Measurements from ENCODE around the gene NXNL2. TPM values are rescaled to one million over a fixed set of nuclear protein-coding genes. Genes with fewer than 3 reads are reported as not detected.
A peak's percentile ranks its signal among the peaks of the same experiment; 100 is the strongest.

The NXNL2 gene
- total RNA-seq, 1 experiment from 2014 or later: 6.9 TPM

DNA sequence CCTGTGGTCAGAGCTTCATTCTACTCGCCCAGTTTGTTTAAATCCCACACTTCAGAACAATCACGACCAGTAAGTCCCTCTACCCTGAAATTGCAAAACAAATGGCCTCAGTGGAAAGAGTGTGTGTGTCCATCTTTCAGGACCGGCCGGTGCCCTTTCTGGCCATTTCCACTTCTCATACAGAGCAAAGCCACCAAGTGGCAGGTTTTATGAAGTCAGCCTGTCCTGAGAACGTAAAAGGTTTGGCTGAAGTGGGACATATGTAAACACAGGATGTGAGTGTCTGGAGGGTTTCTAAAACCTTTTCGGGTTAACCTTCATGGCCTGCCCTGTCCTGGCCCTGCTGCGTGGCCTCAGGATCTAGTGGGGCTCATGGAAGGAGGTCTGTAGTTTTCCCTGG is 24.7 kb downstream of the NXNL2 start:
- no peak for DNase-seq (ENCODE audit: low read depth)
- in situ Hi-C loops (cut with HindIII; ENCODE audit: low pct_unique_long_range_greater_than_20kb, low sequenced_read_pairs): no loop called here

DNA sequence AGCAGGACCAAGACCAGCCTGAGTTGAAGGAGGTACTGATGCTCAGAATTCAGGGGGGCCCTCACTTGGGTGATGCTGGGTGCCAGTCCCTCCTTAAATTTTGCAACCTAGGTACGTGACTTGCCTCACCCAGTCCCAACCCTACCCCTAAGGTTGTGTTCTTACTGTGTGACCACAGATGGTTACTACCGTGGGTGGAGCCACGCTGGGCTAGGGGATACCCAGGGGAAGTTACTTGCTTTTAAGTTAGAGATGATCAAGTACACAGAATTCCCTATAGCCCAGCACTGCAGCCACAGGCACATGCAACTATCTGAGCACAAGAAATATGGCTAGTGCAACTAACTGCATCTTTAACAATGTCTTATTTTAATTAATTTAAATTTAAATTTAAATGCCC is 32.9 kb downstream of the NXNL2 start:
- no peak for DNase-seq (ENCODE audit: low read depth)
- in situ Hi-C loops (cut with HindIII; ENCODE audit: low pct_unique_long_range_greater_than_20kb, low sequenced_read_pairs): no loop called here

DNA sequence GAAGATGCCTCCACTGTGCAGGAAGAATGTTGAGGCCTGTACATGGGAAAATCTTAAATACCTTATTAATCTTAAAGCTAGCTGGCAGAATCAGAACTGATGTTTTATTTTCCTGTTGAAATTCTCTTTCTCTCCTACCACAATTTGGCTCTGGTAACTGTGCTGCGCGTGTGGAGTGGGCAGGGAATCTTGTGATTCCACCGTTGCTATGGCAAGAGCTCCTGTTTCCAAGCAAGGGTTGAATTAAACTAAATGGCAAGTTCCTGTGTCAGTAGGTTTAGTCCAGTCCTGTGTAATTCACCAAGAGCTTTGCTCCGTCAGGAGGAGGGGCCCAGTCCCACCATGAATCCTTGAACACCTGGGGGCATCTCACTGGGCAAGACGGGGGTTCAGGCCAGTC is 36.4 kb downstream of the NXNL2 start:
- in situ Hi-C loops (cut with HindIII; ENCODE audit: low pct_unique_long_range_greater_than_20kb, low sequenced_read_pairs): no loop called here
- no peak for DNase-seq (ENCODE audit: low read depth)

DNA sequence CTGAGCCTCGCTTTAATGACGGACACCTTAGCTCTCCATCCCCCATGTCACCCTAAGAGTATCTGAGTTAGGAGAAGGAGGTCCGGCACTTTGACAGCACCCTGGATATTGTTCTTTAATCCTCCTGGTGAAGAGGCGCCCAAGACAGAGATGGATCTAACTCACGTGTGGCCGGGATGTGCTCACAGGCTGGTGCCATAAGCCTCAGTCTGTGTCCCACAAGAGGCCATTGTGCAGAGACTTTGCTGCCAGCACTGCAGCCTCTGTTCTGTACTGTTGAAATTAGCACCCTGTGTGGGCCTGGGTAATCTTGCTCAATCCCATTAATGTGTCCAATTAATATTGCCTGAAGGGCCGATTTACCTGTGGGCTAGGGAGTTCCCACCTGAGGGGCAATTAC is 37.7 kb downstream of the NXNL2 start:
- no peak for DNase-seq (ENCODE audit: low read depth)
- in situ Hi-C loops (cut with HindIII; ENCODE audit: low pct_unique_long_range_greater_than_20kb, low sequenced_read_pairs): no loop called here

DNA sequence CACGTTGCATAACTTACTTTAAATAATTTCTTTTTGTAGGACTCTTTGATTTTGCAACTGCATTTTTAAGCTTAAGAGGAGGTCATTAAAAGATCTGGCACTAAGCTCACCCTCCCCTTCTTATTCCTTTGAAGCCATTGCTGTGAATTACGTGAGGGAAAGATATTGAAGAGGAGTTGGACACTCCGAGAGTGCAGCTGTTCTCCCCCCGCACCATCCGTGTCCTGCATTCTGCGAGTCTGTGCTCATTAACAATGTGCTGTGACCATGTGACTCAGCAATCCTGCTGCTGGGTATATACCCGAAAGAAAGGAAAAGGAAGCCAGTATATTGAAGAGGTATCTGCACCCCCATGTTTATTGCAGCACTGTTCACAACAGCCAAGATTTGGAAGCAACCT is 40.0 kb downstream of the NXNL2 start:
- in situ Hi-C loops (cut with HindIII; ENCODE audit: low pct_unique_long_range_greater_than_20kb, low sequenced_read_pairs): no loop called here
- no peak for DNase-seq (ENCODE audit: low read depth)

DNA sequence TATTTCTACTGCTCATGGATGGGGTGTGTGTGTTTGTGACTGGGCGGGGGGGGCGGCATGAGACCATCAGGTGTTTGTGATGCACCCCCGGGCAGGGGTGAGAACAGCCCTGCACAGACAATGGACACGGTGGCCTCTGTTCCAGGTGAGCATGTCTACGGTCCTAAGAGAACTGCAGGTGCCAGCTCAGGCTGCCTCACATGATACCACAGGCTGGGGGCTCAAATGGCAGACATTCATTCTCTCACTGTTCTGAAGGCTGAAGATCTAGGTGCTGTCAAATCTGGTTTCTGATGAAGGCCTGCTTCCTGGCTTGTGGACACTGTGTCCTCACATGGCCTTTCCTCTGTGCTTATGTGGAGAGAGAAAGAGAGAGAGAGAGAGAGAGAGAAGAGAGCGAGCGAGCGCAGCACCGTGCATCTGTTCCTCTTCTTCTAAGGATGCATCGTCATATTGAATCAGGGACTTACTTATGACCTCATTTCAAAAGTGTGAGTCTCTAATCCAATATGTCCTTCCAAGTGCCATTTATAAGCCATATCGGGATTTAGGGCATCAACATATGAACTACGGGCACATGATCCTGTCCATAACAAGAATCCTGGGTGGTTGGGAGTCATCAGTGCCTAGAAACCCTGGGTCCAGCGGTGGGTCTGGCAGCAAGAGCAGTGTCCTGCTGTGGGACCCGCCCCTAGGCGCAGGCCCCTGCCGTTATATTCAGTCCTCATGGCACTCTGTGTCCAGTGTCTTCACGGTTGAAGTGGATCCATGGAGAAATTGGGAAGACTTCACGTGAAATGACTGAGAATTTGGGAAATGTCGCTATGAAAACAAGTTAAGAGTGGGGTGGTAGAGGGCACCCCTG is 42.5 kb downstream of the NXNL2 start:
- in situ Hi-C loops (cut with HindIII; ENCODE audit: low pct_unique_long_range_greater_than_20kb, low sequenced_read_pairs): no loop called here
- no peak for DNase-seq (ENCODE audit: low read depth)

DNA sequence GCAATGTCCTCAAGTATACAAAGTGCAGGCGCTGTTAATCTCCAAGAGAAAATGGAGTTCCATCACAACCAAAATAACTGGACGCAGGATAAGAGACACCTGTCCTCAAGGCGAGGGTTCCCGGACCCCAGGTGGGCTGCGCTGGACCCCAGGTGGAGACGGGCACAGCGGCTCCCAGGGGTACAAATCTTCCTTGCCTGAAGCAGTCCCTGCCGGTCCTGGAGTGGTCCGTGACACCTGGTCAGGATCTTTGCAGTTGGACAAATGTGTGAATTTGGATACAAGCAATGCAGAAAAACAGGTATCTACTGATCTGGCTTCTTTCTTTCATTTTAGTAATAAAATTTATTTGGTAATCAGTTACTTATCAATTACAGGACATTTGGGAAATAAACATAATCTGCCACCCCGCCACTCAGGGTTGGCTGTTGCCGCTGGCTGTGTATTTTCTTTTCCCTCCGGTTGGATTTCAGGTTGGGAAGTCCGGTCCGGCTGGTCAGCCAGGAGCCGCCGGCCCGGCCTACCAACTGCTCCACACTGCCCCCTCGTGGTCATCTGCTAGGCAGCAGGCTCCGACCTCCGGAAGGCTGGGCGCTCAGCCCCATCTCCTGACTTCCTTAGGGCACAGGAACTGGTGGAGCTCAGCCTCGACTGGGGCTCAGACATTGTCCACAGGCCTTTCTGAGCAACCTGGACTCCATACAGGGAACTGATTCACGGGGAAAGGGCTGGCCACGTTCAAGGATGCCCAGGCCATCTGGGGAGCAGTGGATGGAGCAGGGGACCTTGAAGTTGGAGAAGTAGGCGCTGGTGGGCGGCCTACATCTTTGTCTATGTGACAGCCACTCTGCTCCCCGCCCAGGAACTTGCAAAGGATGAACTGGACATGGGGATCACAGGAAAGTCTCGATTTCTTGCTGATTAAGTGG is 43.4 kb downstream of the NXNL2 start:
- in situ Hi-C loops (cut with HindIII; ENCODE audit: low pct_unique_long_range_greater_than_20kb, low sequenced_read_pairs): no loop called here
- DNase-seq (ENCODE audit: low read depth): peak; percentile 62

DNA sequence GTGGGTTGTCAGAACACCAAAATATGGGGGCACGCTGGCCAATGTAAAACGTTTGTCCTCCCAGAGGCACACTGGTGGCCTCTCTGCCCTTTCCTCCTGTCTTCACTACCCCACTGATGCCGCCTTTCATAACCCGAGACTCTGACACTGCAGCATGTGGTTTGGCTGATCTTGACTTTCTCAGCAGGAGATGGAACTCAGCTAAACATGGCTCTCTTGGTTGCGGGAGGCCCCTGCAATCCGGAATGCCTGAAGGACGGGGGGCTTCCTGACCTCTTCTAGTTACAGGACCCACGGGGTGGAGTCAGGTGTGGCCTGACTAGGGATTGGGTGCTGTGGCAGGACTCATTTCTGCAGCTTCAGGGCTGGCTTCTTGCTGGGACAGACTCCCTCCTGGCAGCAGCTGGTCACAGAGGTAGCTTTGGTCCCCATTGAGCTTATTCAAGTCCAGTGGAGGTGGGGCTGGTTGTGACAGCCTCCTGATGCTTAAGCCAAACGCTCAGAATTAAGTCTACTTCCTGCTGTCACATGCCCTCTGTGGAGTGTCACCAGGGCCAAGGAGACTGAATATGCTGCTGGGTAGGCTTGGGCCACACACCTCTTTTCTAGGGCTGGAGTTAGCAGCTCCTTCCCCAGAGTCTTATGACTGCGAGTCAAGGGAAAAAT is 44.2 kb downstream of the NXNL2 start:
- in situ Hi-C loops (cut with HindIII; ENCODE audit: low pct_unique_long_range_greater_than_20kb, low sequenced_read_pairs): no loop called here
- no peak for DNase-seq (ENCODE audit: low read depth)

DNA sequence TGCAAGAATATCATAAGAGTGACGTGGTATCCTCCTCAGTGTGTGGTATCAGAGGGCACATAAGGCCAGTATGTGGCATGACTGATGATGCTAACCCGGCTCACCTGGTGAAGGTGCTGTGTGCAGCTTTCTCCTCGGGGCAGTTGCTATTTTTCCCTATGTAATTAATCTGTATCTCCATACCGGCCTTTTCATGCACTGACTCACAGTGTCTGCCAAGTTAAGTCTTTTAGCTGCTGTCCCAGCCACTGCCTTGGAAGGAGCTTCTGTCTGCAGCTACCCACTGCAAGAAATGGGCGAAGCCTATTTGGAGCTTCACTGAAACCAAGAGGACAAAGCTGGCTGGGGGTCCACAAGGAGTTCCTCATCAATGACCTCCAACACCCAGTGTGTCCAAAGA is 46.0 kb downstream of the NXNL2 start:
- in situ Hi-C loops (cut with HindIII; ENCODE audit: low pct_unique_long_range_greater_than_20kb, low sequenced_read_pairs): no loop called here
- DNase-seq (ENCODE audit: low read depth): no peak

DNA sequence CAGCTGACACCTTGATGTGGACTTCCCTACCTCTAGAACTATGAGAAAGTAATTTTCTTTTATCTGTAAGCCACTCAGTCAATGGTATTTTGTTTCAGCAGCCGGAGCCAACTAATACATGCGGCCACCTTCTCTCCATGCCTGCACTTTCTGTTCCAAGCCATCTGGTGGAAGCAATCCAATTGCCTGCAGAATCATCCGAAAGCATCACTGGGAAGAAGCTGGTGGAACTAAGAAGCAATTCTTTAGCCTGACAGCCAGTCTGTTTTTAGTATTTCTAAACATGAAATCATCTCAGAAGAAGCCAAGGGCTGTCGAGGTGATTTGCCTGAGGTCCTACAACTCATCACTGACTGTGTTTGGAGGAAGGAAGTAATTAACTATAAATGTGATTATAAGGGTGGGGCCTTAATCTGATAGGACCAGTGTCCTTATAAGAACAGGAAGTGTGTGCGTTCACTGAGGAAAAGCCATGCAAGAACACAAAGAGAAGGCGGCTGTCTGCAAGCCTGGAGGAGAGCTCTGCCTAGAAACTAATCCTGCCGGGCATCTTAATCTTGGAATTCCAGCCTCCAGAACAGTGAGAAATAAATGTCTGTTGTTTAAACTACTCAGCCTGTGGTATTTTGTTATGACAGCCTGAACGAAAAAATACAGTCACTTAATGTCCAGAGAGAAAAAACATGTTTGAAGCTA is 49.1 kb downstream of the NXNL2 start:
- in situ Hi-C loops (cut with HindIII; ENCODE audit: low pct_unique_long_range_greater_than_20kb, low sequenced_read_pairs): no loop called here
- DNase-seq (ENCODE audit: low read depth): no peak

DNA sequence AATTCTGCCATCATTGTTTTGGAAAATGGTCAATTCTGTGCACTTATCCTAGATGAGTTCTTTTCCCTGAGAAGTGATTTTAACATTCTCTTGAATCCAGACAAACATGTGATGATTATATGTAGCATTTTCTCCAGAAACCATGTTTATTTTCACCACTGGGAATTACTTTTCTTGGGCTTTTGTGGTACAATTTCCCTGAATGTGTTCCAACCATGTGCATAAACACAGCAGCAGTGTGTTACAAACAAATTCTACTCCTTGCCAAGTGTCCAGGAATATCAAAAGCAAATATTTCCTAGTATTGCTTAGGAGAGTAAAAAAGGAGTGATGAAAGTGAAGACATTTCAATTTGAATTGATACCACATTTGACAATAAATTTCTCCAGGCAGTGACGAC is 50.4 kb downstream of the NXNL2 start:
- in situ Hi-C loops (cut with HindIII; ENCODE audit: low pct_unique_long_range_greater_than_20kb, low sequenced_read_pairs): no loop called here
- no peak for DNase-seq (ENCODE audit: low read depth)

DNA sequence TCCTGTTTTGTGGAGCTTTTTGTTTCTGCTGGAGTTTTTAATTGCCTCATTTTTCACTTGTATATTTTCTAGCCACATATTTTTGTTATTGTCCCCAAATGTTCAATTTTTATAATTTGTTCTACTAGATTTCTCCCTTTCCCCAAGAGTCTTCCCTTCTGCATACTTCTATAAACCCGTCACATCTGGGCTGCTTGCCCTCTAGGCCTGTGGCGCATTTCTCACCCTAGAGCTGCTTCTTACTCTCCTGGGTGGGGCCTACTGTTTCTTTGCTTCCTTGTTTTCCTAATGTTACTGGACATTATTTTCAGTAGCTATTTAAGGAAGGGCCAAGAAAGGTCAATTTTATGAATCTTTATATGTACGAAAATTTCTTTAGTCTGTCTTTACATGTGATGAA is 51.5 kb downstream of the NXNL2 start:
- in situ Hi-C loops (cut with HindIII; ENCODE audit: low pct_unique_long_range_greater_than_20kb, low sequenced_read_pairs): no loop called here

DNA sequence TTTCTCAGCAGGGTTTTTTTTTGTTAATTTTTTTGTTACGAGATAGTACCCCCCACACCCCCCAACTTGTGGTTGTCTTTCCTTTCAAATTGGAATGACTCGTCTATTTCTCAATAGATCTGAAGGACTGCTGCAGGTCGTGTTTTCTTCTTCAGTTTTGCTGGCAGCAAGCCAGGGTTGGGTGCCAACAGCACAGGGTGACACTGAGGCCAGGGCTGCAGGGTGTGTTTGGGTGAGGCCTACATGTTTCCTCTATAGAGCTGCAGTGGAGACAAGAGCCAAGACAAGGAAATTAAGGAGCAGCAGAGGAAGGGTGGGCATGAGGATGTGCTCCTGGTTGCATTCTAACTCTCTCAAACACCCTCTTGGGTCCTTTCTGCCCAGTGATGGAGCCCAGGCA is 52.2 kb downstream of the NXNL2 start:
- DNase-seq (ENCODE audit: low read depth): peak; percentile 27

More for the DNA sequence above, 51.5 kb downstream of the NXNL2 start:
- DNase-seq (ENCODE audit: low read depth): no peak

DNA sequence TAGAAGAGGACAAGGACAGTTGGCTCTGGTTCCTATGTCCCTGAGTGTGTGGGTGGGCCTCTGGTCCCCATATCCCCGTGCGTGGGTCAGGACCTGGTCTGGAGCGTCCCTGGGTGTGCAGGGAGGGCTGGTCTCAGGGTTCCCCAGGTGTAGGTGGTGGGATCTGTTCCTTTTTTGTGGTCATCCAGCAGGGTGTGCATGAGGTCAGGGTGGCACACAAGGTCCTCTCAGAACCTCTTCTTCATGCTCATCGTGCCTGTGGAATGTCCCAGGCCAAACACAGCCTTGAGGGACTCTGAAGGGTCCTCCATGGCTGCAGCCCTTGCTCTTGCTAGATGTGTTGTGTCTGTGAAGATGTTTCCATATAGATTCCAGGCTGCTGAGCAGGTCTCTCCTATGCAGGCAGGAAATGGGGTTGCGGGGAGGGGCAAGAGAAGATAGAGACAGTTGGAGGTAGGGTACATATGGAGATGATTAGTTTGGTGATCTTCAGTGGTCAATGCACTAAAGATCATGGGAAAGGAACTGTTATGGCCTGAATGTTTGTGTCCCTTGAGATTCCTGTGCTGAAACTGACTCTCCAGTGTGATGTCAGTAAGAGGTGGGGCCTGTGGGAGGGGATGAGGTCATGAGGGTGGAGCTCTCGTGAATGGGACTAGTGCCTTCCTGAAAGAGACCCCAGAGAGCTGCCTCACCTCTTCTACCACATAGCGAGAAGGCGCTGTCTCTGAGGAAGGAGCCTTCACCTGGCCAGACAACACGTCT is 53.1 kb downstream of the NXNL2 start:
- in situ Hi-C loops (cut with HindIII; ENCODE audit: low pct_unique_long_range_greater_than_20kb, low sequenced_read_pairs): no loop called here
- DNase-seq (ENCODE audit: low read depth): no peak

More for the DNA sequence above, 52.2 kb downstream of the NXNL2 start:
- in situ Hi-C loops (cut with HindIII; ENCODE audit: low pct_unique_long_range_greater_than_20kb, low sequenced_read_pairs): no loop called here

DNA sequence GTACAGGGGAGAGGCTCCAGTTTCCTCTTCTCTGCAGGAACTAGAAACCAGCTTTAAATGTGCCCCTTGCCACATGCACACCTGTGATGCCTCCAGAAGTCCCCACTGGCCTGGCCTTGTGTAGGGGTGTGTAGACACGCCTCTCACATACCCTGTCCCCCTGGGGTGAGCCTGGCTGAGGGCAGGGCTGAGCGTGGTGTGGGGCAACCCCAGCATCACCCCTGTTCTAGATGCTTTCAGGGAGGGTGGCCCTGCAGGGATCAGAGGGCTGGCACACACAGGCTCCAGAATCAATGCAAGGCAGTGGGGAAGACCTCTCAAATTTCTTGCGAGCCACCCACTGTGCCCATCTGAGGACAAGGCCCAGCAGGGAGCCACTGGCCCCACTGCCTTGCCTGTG is 54.7 kb downstream of the NXNL2 start:
- no peak for DNase-seq (ENCODE audit: low read depth)
- in situ Hi-C loops (cut with HindIII; ENCODE audit: low pct_unique_long_range_greater_than_20kb, low sequenced_read_pairs): no loop called here

DNA sequence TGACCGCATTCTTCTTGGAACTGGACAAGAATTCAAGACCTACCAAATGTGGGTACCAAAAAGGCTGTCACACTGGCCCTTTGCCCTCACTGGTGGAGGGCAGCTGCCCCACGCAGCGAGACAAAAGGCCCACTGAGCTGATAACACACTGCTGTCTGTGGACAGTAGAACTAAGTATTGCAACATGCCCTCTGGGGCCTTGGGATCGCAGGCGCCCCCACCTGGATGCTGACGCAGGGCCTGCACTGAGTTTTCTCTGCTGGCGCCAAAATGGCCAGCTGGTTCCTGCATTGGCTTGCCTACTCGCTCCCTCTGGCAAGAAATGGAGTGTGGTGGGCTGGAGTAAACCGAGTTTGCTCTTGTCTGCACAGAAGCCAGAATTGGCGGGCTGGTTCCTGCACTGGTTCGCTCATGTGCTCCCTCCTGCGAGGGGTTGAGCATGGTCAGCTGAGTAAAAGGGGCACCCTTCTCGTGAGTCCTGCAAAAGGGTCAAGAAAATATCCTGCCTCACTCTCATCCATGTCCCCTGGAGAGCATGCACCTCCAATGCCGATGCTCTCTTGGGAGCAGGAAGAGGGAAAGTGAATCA is 55.7 kb downstream of the NXNL2 start:
- no peak for DNase-seq (ENCODE audit: low read depth)
- in situ Hi-C loops (cut with HindIII; ENCODE audit: low pct_unique_long_range_greater_than_20kb, low sequenced_read_pairs): no loop called here

DNA sequence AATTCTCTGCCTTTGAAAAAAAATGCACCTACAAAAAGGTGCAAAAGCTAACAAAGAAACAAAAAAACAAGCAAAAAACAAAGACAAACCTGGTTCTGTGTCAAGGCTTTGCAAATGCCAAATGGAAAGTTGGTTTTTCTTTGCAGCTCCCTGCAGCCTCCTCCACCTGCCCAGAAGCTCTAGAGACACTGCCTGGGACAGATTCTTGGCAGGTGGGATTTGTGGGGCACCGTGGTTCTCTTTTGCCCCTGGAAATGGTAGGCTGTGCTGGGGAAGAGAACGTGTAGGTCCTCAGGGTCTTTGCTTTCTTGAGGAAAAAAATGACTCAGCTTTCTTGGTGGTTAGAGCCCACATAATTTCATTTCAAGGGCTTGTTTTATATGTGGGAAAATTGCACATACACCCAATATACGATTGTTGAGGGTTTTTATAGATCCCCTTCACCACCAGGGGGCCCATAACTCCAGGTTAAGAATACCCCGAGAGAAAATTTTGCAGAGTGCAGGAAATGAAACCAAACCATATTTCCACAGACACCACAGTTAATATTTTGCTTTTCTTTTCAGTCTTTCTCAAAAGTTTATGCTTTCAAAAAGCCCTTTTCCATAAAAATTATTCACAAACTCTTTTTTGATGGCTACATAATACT is 58.7 kb downstream of the NXNL2 start:
- in situ Hi-C loops (cut with HindIII; ENCODE audit: low pct_unique_long_range_greater_than_20kb, low sequenced_read_pairs): no loop called here

More for the DNA sequence above, 58.7 kb downstream of the NXNL2 start:
- DNase-seq (ENCODE audit: low read depth): no peak
